DLD1 (cell line): ENCODE measurements around the gene COA5.

Experiments used
- in situ Hi-C: cut with HindIII; loops from 2 replicates; pipeline ENCODE4 v1.10.0; 2017; ENCODE audit warnings: low sequenced_read_pairs

The COA5 gene

DNA sequence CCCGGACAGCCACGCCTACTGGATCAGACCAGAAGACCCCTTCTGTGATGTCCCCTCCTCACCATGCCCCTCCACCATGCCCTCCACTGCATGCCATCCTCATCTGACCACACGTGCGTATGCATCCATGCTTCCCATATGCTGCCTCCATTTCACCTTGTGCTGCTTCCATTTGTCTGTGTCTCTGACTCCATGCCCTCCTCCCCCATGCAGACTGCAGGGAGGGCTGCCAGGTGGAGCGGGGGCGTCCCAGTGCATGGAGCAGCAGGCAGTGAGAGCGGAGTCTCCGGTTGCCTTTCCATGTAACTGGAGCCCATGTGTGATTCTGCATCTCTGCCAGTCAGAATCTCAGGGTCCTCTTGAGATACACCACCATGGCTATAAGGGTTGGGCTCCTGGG, 52.6 kb downstream of the COA5 start:
- in situ Hi-C loops, result no loop called here

DNA sequence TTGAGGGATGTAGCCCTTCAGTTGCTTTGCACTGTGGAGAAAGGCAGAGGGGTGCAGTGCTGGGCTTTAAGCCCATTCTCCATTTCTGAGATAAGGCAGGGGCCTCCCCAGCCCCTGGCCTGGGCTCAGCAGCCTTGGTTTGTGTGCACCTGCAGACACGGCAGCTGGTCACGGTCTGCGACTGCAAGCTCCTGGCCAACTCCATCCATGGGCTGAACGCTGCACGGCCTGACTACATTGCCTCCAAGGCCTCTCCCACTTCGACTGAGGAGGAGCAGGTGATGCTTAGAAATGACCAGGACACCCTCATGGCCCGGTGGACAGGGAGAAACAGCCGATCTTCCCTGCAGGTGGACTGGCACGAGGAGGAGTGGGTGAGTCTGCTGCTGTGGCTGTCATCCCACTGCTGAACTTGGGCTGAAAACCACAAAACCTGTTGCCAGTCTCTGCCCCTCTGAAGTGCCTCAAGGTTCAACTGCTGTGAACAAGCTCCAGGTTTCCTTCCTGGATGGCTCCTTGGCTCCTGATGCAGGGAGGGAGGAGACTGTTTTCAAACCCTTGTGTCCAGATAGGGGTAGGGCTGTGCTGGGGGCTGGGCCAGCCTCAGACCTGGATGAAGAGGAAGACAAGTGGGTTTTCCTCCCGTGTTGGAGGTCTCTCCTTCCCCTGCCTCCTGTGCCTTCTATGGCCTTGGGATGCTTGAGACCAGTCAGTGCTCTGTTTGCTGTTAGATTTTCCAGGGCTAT, 54.0 kb downstream of the COA5 start:
- in situ Hi-C loops, result no loop called here

DNA sequence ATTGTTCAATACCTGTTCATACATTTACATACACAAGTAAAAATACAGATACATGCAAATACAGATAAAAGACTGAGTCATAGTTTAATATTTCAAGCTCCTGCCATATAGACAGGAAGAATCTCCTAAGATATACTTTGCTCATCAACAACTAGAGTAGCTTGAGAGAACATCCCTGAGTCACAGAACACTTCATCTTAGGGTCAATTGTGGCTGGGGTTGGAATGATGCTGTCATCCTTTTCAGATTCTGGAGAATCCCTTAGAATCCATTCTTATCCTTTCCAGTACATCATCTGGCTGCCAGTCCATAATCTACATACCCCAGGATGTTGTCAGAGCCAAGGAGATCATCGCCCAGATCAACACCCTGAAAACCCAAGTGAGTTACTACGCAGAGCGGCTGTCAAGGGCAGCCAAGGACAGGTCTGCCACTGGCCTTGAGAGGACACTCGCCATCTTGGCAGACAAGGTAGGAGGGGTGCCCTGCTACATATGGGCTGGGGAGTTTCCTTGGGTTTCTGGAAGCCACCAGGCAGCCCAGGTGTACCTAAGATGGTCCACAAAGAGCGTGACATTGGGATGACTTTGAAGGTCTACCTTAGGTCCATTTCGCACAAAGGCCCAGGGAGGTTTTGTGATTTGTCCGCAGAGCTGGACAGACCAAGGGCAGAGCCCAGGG, 55.7 kb downstream of the COA5 start:
- in situ Hi-C loops, result no loop called here

DNA sequence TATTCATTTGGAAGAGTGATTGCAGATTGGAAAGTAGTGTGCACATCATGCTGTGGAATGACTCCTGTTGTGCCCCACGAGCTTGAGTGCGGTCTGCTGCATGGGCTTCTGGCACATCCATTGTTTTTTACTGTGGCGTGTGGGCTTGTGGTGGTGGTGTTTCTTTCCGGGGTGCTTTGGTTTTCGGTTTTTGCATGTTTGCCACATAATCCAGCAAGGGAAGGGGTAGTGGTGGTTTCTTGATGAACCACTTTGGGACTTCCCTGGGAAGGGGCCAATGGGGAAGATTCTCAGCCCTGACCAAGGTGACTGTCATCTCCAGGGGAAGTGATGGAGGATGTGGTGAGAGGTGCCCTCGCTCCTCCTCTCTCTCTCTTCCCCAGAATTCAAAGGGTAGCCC, 57.0 kb downstream of the COA5 start:
- in situ Hi-C loops, result no loop called here

- in situ Hi-C loops, result no loop called here
Measured at GRCh38 chr2:98550165-98550564, 58.1 kb downstream of the COA5 start.
